GM19438 (cell line): ENCODE results near the gene RNF123.
"Not testable (repeated sequence)": the region's sequence is repeated elsewhere in the genome, so short reads cannot be mapped to it uniquely, and the experiment has no call there.

Experiments used
- ATAC-seq: cut with Tn5 transposase; IDR thresholded peaks from one replicate; pipeline ENCODE4 v1.9.1; 2021; ENCODE audit warnings: low read depth; ENCODE audit not compliant: unreplicated experiment

RNF123 gene

DNA sequence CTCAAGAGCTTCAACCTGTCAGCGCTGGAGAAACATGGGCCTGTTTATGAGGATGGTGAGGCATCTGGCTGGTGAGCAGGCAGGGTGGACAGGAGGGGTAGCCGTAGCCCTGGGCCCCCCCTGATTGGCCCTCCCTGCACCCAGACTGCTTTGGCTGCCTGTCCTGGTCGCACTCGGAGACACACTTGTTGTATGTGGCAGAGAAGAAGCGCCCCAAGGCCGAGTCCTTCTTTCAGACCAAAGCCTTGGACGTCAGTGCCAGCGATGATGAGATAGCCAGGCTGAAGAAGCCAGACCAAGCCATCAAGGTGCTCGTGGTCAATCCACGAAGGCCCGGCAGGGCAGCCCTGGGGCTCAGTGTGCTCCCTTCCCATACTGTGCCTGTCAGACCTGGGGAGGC lies 13.4 kb upstream of the RNF123 start:
- no peak for ATAC-seq

- ATAC-seq, result no peak
Measured at GRCh38 chr3:49680493-49681231, 8.7 kb upstream of the RNF123 start.

GRCh38 chr3:49681232-49681522 lies 8.2 kb upstream of the RNF123 start:
- ATAC-seq, result no peak

DNA sequence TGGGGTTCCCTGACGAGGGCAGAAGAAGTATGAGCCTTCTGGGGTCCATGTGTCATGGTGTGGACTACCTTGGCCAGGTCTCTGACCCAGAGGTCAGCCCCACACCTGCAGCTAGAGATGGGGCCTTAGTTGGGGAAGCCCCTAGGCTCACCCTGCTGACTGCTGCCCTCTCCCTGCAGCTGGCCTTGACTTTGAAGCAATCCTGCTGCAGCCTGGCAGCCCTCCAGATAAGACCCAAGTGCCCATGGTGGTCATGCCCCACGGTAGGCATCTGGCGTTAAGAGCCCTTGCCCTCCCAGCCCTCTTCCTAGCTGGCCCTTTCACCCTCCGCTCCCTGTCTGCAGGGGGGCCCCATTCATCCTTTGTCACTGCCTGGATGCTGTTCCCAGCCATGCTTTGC lies 7.8 kb upstream of the RNF123 start:
- no peak for ATAC-seq

GRCh38 chr3:49683162-49683561 lies 6.2 kb upstream of the RNF123 start:
- no peak for ATAC-seq

GRCh38 chr3:49684453-49684852 lies 4.9 kb upstream of the RNF123 start:
- not testable (repeated sequence) for ATAC-seq

GRCh38 chr3:49685103-49685502 lies 4.3 kb upstream of the RNF123 start:
- ATAC-seq, result not testable (repeated sequence)

DNA sequence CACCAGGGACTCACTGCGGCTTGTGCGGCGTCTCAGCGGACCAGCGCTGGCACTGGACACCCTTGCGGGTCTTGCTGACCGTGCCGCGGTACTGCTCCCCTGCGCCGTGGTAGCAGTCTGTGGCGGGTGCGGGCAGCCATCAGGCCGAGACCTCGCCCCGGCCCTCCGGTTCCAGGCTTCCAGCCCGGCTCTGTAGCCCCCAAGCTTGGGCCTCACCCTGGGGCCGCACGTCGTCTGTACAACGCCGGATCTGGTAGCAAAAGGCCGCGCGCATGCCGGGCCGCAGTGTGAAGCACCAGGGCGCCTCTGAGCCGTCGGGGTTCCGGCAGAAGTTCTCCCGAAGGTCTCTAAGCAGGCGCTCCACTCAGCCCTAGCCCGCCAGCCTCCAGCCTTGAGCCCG lies 3.5 kb upstream of the RNF123 start:
- not testable (repeated sequence) for ATAC-seq

DNA sequence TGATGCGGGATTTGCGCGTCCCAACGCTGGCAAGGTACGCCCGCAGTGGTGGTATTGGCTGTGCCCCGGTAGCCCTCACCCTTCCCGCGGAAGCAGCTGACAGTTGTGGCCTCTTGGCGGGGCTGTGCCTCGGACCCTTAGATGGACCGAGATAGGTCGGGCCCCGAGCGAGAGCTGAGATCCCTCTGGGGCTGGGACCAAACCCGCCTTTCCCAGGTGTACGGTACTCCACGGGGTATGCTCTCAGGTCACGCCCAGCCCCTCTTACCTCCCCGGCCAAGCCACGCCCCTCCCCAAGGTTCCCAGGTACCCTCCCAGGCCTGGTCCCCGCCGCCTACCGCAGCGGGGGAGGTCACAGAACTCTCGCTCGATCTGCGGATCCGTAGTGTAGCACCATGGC lies 3.0 kb upstream of the RNF123 start:
- ATAC-seq, result not testable (repeated sequence)

- not testable (repeated sequence) for ATAC-seq
Measured at GRCh38 chr3:49686769-49687423, 2.5 kb upstream of the RNF123 start.

DNA sequence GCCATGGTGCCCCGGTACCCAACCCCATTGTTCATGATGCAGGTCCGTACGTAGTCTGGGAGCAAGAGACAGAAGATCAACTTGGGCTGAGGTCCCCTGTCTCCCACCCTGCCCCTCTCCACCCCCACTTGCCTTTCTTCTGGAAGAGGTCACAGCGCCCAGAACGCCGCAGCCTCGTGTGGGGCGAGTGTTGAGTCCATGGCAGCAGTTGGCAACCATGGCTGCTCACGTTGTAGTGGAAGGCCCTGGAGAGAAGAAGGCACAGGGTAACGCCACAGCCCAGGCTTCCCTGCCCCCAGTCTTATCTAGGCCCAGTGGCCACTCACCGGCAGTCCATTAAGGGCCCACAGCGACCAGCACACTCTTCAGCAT lies 1.9 kb upstream of the RNF123 start:
- ATAC-seq, result not testable (repeated sequence)

GRCh38 chr3:49688338-49689045 lies 865 bp upstream of the RNF123 start:
- not testable (repeated sequence) for ATAC-seq

DNA sequence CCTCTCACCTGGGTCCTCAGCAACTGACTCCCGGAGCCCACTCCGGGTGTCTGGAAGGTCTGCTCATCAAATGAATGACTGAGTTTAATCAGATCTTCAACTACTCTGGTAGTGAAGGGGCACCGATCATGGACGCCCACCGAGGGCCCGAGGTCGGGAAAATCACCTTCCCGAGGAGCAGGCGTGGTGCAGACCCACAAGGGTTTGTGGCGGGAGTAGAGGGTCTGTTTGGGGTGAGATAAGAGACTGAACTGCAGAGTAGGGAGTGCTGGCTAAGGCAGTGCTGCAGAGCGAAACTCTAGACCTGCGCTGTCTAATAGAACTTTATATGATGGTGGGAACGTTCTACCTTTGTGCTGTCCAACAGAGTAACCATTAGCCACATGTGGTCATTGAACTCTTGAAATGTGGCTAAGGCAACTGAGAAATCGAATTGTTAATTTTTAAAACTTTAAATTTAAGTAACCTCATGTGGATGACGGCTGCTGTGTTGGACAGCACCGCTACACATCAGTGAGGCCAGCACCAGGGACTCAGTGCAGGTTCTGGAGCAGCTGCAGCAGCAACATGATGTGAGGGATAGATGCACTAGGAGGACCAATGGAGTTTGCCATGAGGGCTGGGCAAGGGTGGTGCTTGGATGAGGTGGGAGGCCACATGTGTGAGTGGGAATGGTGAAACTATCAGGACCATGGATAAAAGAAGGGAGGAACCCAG lies 709 bp downstream of the RNF123 start:
- ATAC-seq, result not testable (repeated sequence)

- not testable (repeated sequence) for ATAC-seq
Measured at GRCh38 chr3:49690856-49691255, 1.5 kb downstream of the RNF123 start.

DNA sequence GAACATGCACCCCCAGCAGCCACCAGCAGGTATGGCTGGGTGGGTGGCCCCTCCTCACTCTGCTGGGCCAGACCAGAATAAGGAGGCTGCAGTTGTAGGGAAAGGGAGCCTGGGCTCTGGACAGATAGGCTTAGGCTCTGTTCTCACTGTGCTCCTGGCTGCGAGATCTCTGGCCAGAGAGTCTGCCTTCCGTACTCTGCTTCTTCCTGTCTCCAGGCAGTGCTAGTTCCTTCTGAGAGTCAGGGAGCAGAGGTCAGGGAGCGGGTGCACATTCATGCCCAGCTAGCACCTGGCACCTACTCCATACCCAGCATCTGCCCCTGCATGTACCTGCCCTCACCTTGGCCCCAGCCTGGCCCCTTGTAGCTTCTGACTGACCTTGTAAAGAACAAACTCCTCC lies 2.1 kb downstream of the RNF123 start:
- not testable (repeated sequence) for ATAC-seq

GRCh38 chr3:49694409-49695070 lies 5.2 kb downstream of the RNF123 start:
- not testable (repeated sequence) for ATAC-seq

DNA sequence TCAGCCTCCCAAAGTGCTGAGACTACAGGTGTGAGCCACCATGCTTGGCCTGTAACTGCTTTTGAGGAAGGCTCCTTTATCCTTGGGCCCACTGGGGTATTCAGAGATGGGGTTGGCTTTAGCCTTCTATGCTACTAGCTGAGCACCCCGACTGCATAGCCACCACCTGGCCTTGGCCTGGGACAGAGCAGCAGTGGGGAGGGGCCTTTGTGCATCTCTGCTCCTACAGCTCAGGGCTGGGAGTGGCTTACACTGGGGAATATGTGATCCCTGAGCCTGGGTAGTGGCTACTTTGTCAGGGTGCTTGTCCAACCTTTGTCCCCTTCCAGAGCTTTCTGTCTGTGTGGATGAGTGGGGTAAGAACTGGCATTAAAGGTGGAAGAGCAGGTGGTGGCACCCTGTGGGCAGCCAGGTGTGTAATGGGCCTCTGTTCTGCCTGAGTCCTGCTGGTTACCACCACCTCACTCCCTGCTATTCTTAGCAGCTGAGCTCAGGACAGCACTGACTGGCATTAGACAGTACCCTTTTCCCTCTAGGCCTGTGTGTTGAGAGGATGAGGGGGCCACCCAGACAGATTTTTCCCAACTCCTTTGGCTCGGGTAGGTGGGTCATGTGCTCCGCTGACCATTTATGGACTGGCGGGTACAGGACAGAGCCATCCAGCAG lies 6.1 kb downstream of the RNF123 start:
- not testable (repeated sequence) for ATAC-seq

DNA sequence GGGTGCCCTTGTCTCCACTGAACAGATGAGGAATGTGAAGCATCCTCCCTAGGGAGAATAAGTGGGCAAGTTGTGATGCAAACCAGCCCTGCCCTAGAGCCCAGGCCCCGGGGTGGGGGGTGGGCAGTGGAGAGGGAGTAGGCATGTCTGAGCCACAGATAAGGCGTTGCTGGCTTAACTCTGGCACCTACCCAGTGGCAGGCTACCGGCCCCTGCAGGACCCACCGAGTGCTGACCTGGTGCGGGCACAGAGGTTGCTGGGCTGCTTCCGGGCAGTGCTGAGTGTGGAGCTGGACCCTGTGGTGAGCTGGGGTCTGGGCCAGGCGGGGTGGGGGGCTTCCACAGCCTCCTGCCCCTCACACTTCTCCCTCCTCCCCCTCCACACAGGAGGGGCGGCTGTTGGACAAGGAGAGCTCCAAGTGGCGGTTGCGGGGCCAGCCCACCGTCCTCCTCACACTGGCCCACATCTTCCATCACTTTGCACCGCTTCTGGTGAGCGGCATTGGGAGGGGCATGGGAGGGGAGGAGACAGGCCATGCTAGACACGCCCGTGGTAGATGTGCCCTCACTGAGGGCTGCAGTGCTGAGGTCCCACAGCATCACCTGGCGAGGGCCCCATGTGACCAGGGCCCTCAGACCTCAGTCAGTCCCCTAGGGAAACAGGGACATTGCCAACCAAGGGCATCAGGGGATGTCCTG lies 10.1 kb downstream of the RNF123 start:
- no peak for ATAC-seq

DNA sequence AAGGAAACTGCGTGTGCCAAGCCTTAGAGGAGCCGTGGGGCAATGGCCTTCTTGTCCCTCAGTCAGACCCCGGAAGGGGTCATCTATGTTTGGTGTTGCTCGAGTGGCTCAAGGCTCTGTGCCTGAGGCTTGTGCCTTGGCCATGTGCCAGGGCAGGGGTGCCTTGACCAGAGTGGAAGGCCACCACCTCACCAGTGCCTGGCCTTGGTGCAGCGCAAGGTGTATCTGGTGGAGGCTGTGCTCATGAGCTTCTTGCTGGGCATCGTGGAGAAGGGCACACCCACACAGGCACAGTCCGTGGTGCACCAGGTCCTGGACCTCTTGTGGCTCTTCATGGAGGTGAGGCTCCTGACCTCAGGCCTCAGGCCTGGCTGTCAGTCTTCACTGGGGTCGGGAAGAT lies 10.7 kb downstream of the RNF123 start:
- ATAC-seq, result no peak
